HT-29 (cell line): ENCODE data around the gene COX19. TPM values are rescaled to one million over a fixed set of nuclear protein-coding genes. Genes with fewer than 3 reads are reported as not detected.

Experiments used
- DNase-seq: peaks from one replicate; pipeline ENCODE4 v3.0.0-alpha.2; 2015; ENCODE audit warnings: low spot score
- total RNA-seq: library from RNA; depleted of rRNA; stranded (reverse); fragments of >200 nt; shearing (Covaris generic); gene quantifications from 2 replicates; pipeline ENCODE4 v1.2.3, GENCODE V29; 2014; rRNA removed

The COX19 gene, protein sequence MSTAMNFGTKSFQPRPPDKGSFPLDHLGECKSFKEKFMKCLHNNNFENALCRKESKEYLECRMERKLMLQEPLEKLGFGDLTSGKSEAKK
- 15.2 and 21.6 TPM in 2 replicates for total RNA-seq

GRCh38 chr7:974820-975681, at the start of gene COX19:
TSS of gene COX19 (minus strand) at chr7:975549. CDS start at chr7:975509, 40 bp downstream.
- DNase-seq, result peak; percentile 84

DNA sequence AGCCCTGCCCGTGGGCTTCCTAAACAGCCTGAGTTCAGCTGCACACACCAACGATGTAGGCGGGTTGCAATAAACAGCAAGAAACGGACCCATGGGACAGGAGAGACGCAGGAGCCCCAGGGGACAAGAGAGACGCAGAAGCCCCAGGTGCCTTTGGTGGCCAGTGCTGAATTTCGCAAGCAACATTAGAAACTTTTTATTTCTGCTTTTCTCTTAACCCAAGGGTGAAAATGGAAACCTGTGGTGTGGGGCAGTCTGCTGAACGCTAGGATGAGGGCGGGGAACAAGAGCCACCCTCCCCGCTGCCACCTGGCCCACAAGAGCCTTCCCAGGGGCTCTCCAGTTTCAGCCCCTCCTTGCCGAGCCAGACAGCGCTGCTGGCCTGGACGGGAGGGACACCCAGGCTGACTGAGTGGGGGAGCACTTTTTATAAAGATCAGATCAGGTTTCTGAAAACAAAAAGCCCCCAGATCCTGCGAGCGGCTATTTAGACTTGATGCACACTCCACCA, 49.0 kb upstream of the COX19 start:
- DNase-seq, result no peak

GRCh38 chr7:1022801-1023465, 47.6 kb upstream of the COX19 start:
- DNase-seq, result no peak

GRCh38 chr7:1022356-1022755, 47.0 kb upstream of the COX19 start:
- DNase-seq, result no peak

- DNase-seq, result no peak
These were observed 46.6 kb upstream of the COX19 start for GRCh38 chr7:1021931-1022330.

GRCh38 chr7:1021366-1021765, 46.0 kb upstream of the COX19 start:
- no peak for DNase-seq

- DNase-seq, result peak; percentile 39
These were observed 45.5 kb upstream of the COX19 start for GRCh38 chr7:1020849-1021251.

DNA sequence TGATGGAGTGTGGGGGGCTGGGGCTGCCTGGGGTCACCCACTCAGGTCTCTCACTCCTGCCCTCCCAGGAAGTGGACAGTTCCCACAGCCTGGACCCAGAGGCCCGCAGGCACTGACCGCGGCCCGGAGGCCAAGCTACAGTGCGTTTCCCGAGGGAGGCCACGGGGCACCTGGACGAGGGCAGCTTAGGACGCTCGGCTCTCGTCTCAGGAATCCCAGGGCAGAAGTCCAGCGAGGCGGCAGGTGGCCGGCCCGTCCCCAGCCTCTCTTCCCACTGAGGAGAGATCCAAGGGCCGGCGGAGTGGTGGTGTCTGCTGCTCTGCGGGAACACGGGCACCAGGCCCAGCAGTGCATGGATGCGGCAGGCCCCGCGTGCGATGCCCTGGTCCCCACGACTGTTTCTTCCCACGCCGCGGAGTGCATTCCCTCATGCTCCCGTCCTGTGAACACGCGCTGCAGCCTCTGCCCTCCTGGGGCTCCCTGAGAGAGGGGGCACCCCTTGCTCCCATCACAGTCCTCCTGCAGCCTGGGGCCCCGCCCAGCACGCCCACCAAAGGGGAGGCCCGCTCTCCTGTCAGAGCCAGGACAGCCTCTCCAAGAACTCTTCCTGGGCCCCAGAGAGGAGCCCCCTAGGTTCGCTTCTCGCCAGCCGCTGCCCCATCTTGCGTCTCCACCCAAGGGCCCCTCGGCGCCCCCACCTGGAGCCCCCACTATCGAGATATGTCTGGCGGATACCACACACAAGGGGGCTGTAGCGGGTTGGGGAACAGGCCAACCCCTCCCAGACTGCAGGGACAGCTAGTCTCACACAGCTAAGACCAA, 44.7 kb upstream of the COX19 start:
- no peak for DNase-seq

- no peak for DNase-seq
These were observed 44.0 kb upstream of the COX19 start for GRCh38 chr7:1019255-1019785.

- DNase-seq, result no peak
These were observed 43.0 kb upstream of the COX19 start for GRCh38 chr7:1018334-1018695.

GRCh38 chr7:1017586-1018333, 42.4 kb upstream of the COX19 start:
- DNase-seq, result no peak

DNA sequence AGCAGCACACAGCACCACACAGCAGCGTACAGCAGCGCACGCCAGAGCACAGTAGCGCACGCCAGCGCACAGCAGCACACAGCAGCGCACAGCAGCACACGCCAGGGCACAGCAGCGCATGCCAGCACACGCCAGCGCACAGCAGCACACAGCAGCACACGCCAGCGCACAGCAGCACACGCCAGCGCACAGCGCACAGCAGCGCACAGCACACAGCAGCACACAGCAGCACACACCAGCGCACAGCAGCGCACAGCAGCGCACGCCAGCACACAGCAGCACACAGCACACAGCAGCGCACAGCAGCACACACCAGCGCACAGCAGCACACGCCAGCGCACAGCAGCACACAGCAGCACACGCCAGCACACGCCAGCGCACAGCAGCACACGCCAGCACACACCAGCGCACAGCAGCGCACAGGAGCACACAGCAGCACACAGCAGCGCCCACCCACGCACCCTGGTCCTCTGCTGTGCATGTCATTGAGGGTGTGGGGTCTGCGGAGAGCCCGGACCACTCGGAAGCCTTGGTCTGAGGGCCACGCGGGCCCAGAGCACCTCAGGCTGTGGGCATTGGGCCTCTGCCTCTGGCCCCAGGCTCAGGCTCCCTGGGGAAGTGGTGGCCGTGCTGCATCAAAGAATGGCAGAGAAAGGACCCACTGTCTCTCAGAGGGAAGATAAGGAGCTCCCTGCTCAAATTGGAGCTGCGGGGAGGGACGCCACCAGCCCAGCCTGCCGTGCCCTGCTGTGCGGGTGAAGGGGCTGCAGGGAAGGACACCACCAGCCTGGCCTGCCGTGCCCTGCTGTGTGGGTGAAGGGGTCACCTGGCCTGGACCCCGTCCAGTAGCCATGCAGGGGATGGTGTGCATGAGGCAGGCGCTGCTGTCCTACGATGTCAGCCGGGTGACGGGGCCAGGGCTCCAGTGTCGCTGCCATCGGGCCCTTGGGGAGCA, 41.5 kb upstream of the COX19 start:
- DNase-seq, result no peak

DNA sequence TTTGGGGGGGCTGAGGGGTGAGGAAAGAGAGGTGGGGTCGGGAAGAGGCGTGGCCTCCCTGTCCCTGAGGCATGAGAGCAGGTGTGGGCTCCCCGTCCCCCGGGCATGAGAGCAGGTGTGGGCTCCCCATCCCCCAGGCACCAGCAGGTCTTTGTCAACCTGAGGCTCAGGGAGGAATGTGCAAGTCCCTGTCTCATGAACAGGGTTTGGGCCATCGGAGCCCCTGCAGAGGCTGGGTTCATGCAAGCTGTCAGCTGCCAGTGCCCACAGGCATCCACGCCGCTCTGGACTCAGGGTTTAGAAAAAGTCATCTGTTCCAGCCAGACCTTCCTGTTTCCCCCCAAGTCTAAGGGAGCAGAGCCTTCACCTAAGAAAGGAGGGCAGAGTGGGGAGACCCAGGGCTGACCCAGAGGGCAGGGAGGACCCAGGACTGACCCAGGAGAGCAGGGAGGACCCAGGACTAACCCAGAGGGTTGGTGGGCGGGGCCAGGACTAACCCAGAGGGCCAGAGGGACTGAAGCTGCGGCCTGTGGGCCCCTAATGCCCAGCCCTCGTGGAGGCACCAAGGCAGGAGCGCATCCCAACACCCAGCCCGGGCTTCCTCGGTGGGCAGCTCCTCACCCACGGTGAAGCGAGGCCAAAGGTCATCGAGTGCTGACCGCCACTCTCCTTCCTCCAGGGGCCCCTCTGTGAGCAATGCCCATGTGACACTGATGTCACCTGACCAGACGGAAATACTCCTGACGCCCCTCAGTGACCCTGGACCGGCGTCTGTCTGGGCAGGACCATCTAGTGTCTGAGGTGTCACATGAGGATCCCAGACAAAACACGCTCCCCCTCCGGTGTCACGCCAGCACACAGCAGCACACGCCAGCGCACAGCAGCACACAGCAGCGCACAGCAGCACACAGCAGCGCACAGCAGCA, 40.1 kb upstream of the COX19 start:
- no peak for DNase-seq

DNA sequence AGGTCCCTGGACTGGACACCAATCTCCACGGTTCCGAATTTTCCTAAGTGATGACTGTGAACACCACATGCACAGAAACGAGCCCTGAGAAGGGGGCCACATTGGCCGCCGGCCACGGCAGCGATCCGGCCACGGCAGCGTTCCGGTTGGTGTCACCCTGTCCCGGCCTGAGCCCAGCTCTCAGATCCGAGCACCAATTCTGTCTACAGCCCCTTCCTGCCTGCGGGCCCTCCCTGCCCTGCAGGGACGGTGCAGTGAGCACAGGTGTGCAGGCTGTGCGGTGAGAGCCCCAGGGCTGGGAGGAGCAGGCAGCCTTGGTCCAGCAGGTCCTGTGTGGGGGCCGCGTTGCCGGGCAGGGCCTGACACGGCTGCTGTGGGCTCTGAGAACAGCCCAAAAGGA, 39.3 kb upstream of the COX19 start:
- no peak for DNase-seq

DNA sequence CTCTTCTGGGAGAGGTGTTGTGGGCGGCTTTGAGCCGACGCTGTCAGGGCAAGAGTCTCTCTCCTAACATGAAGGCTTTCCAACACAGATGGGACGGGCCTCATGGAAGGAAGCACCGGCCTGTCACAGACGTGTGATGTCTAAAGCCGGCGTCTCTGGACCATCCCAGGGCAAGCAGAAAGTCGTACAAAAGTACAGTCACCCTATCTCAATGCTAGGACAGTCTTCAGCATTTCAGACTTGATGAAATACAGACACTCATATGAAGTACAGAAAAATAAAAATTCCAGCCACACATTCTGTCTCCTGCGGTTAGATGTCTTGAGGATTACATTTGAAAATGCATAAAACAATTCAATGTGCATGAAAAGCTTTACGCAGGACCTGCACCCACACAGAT, 38.2 kb upstream of the COX19 start:
- DNase-seq, result no peak

DNA sequence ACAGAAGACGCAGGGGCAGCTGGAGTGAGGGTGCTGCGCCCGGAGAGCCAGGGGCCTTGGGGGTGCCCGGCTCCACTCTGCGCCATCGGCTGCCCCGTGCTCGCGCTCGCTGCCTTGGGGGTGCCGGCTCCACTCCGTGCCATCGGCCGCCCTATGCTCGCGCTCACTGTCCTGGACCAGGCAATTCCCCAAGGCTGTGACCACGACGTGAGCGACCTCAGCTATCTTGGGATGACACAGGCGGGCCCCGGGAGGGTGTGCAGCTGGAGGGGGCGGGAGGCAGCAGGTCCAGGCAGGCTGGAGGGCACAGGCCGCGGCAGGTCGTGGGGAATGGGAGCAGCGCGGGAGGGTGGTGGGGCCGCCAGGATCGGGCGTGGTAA, 37.4 kb upstream of the COX19 start:
- DNase-seq, result no peak

DNA sequence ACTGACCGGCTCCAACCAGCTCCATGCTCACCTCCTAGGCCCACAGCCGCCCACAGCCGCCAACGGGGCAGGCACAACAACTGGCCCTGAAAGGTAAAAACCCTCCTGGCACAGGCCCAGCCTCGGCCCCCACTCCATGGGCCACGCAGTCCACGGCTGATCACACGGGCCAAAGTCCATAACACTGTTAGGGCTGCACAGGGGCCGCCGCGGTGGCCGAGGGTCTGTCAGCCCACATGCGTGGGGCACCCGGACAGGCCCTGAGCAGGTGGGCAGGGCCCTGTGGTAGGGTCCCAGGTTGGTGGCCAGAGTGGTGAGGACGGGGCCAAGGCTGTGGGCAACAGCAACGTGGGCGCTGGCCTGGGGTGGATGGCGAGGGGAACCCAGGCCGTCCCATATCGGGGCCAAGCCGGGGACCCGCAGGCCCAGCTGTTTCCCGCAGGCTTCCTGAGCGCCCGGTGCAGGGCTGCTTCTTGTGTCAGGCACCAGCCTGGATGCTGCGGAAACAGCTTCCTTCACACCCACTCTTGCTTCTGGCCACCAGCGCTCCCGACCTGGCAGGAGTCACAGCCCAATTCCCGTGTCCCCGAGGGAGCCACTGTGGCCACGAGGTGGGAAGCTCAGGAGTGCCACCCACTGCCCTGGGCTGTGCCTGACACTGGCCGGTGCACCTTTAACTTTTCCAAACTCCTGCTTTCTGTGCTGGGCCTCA, 36.8 kb upstream of the COX19 start:
- no peak for DNase-seq
